C4-2B (cell line): ENCODE measurements around the gene CRMP1.

Source experiments
- CTCF ChIP-seq: fragments of 450-650 bp; conservative IDR thresholded peaks from 2 replicates; pipeline ENCODE4 v1.5.1; 2017; ENCODE audit warnings: mild to moderate bottlenecking
- ZFX ChIP-seq: fragments of 450-650 bp; IDR thresholded peaks from 2 replicates; pipeline ENCODE4 v1.6.1; 2017

GRCh38 chr4:5815641-5816040 lies 77.2 kb downstream of the CRMP1 start:
- TF ChIP-seq CTCF (no peak), ZFX (no peak)
